CD4-positive, alpha-beta T cell treated with Interleukin-15 for 4 hours (primary cell): ENCODE results near the gene CHRNB2.

Source experiments
- DNase-seq: peaks from one replicate; pipeline ENCODE4 v3.0.0-alpha.2; 2020; ENCODE audit warnings: low spot score

Gene CHRNB2

GRCh38 chr1:154553056-154554030, 14.2 kb upstream of the CHRNB2 start:
- no peak for DNase-seq

- DNase-seq = no peak
Measured at GRCh38 chr1:154556422-154556821, 11.2 kb upstream of the CHRNB2 start.

- DNase-seq = no peak
Measured at GRCh38 chr1:154557248-154557938, 10.2 kb upstream of the CHRNB2 start.

- DNase-seq = no peak
Measured at GRCh38 chr1:154557939-154558719, 9.4 kb upstream of the CHRNB2 start, which contains the start of gene UBE2Q1. TSS of gene UBE2Q1 (minus strand) at chr1:154558662. CDS start at chr1:154558553, 109 bp downstream.

- DNase-seq = peak; percentile 99
Measured at GRCh38 chr1:154558720-154559465, 8.7 kb upstream of the CHRNB2 start.

- DNase-seq = peak; percentile 86
Measured at GRCh38 chr1:154559466-154560044, 8.0 kb upstream of the CHRNB2 start.

GRCh38 chr1:154565876-154566275, 1.7 kb upstream of the CHRNB2 start:
- no peak for DNase-seq

- no peak for DNase-seq
Measured at GRCh38 chr1:154568157-154568815, 708 bp downstream of the CHRNB2 start.

GRCh38 chr1:154571244-154571963, 3.8 kb downstream of the CHRNB2 start:
- no peak for DNase-seq

- no peak for DNase-seq
Measured at GRCh38 chr1:154571964-154572288, 4.3 kb downstream of the CHRNB2 start.

GRCh38 chr1:154572468-154573167, 5.0 kb downstream of the CHRNB2 start:
- DNase-seq = no peak

GRCh38 chr1:154573168-154573510, 5.6 kb downstream of the CHRNB2 start:
- no peak for DNase-seq

GRCh38 chr1:154574716-154575115, 7.1 kb downstream of the CHRNB2 start:
- no peak for DNase-seq

- no peak for DNase-seq
Measured at GRCh38 chr1:154575147-154575927, 7.8 kb downstream of the CHRNB2 start.

GRCh38 chr1:154575951-154576566, 8.5 kb downstream of the CHRNB2 start:
- DNase-seq = no peak

- no peak for DNase-seq
Measured at GRCh38 chr1:154577346-154578057, 9.9 kb downstream of the CHRNB2 start.

- DNase-seq = no peak
Measured at GRCh38 chr1:154578058-154578418, 10.5 kb downstream of the CHRNB2 start.

- no peak for DNase-seq
Measured at GRCh38 chr1:154579374-154579773, 11.8 kb downstream of the CHRNB2 start.
